ENCODE measurements around the gene TBC1D14. TPM values are rescaled to one million over a fixed set of nuclear protein-coding genes. Genes with fewer than 3 reads are reported as not detected.

TBC1D14 gene
- total RNA-seq, 1 experiment from 2014 or later = 50.2 TPM

GRCh38 chr4:6877067-6877466 is 32.6 kb upstream of the TBC1D14 start:
- H3K56ac ChIP-seq (ENCODE audit: insufficient read length, low read depth, low read length) = no peak overlapping the region
- no peak overlapping the region for H2BK5ac ChIP-seq (ENCODE audit: insufficient read length, low read length)
- H3K23me2 ChIP-seq (ENCODE audit: insufficient read length, low read depth, low read length, poor library complexity, severe bottlenecking) = no peaks in the 10 kb centered on the region
- no peak overlapping the region for H2AFZ ChIP-seq (ENCODE audit: low read length)
- Mint-ChIP-seq H3K27me3 (ENCODE audit: low read depth) (peaks cover 1% of the 10 kb centered on the region; the same call in 1 of the 2 replicates), H3K9me3 (no peaks in the 10 kb centered on the region), H3K4me3 (no peak overlapping the region), H3K36me3 (ENCODE audit: insufficient read depth in 1 of 3, low read depth in 3 of 3) (peaks cover 31 to 82% (median 73%) of the 10 kb centered on the region in 3 experiments; a peak in 6 of 7 replicates), H3K27ac (peak overlapping the region in 1 of 3 experiments; percentile 68; a peak in 1 of 7 replicates), H3K4me1 (peaks cover 0 to 4% of the 10 kb centered on the region in 2 experiments; a peak in 2 of 4 replicates)
- no peak overlapping the region for H3T11ph ChIP-seq (ENCODE audit: low read length)
- no peaks in the 10 kb centered on the region for H3K79me2 ChIP-seq (ENCODE audit: insufficient read depth, low read length)
- H3K27ac ChIP-seq (ENCODE audit: insufficient read length, low read depth, low read length) = no peak overlapping the region
- TF ChIP-seq CTCF (conservative IDR thresholded peaks at IDR 0.05) = no peak
- no peak for DNase-seq
- no peaks in the 10 kb centered on the region for H3K79me1 ChIP-seq (ENCODE audit: insufficient read depth, low read depth, low read length, poor library complexity, severe bottlenecking)
- no CpG with 5 or more reads among the region's 14 CpGs for WGBS (ENCODE audit: extremely low coverage, insufficient read length, low lambda C conversion rate)
- H3K18ac ChIP-seq (ENCODE audit: insufficient read length, low read depth, low read length) = no peak overlapping the region
- no peak overlapping the region for H2BK20ac ChIP-seq (ENCODE audit: low read depth, low read length, poor library complexity, severe bottlenecking)
- H4K5ac ChIP-seq (ENCODE audit: insufficient read length, low read depth, low read length) = no peak overlapping the region
- H3K23ac ChIP-seq (ENCODE audit: insufficient read length, low read depth, low read length) = no peak overlapping the region
- H3K14ac ChIP-seq (ENCODE audit: insufficient read depth, low read length) = no peak overlapping the region
- H3K4me2 ChIP-seq (ENCODE audit: insufficient read depth, insufficient read length, low read length) = no peak overlapping the region
- no peak overlapping the region for H4K8ac ChIP-seq (replicated peaks; ENCODE audit: insufficient read length, low read depth, low read length)
- no peak overlapping the region for H2BK12ac ChIP-seq (ENCODE audit: insufficient read length, low read depth, low read length)
- H3K4me1 ChIP-seq (ENCODE audit: insufficient read depth, low read length) = no peaks in the 10 kb centered on the region
- no peak overlapping the region for H3K4ac ChIP-seq (ENCODE audit: low read depth, low read length)
- H3K9ac ChIP-seq (ENCODE audit: extremely low read depth, insufficient read length, low read length) = no peak overlapping the region
- no peaks in the 10 kb centered on the region for H3K9me3 ChIP-seq (ENCODE audit: control insufficient read depth, low read depth, low read length)
- no peaks in the 10 kb centered on the region for H4K20me1 ChIP-seq (ENCODE audit: control insufficient read depth, insufficient read depth, insufficient read length)
- no peak overlapping the region for H2BK15ac ChIP-seq (ENCODE audit: low read depth, low read length)
- no peak overlapping the region for H4K91ac ChIP-seq (ENCODE audit: insufficient read length, low read depth, low read length)
- no peak overlapping the region for H2AK5ac ChIP-seq (ENCODE audit: insufficient read length, low read length)
- H3K27me3 ChIP-seq (ENCODE audit: insufficient read depth, low read length) = no peaks in the 10 kb centered on the region
- no peak overlapping the region for H2BK120ac ChIP-seq (ENCODE audit: low read depth, low read length, poor library complexity, severe bottlenecking)
